H1 (cell line): ENCODE results near the gene TRAF3. TPM values are rescaled to one million over a fixed set of nuclear protein-coding genes. Genes with fewer than 3 reads are reported as not detected.

Source experiments
- KDM5A ChIP-seq: fragments of 200-600 bp; IDR thresholded peaks from 2 replicates; pipeline ENCODE4 v1.7.1; 2012; ENCODE audit warnings: mild to moderate bottlenecking, low read length, inconsistent platforms, mixed read lengths
- POU5F1 ChIP-seq: IDR thresholded peaks from 2 replicates; pipeline ENCODE4 v1.6.1; 2011; ENCODE audit warnings: low read depth, mild to moderate bottlenecking, low read length, moderate library complexity
- SP1 ChIP-seq: IDR thresholded peaks from 2 replicates; pipeline ENCODE4 v1.6.1; 2011; ENCODE audit warnings: low read depth, low read length
- polyA plus RNA-seq, 7 experiments: library from polyadenylated mRNA; depleted of rRNA in 3 of 7; stranded (reverse) in 5 of 7; unstranded in 2 of 7; fragments of >200 nt in 5 of 7; fragments of 200-250 nt in 2 of 7; gene quantifications; 1 replicate in 5 of 7; 2 replicates in 1 of 7; 4 replicates in 1 of 7; pipeline versions ENCODE4 v1.2.1 to v1.2.3, GENCODE V29; 2011 to 2013; ENCODE audit warnings: missing spikeins in 2 of 7, mixed read lengths in 2 of 7
- total RNA-seq: library from RNA; stranded (reverse); fragmentation: NEBNext Ultra II Directional; extraction: Animal tissue kit (Norgen Biotek cat#: 25700); gene quantifications from 2 replicates; pipeline ENCODE4 v1.2.1, GENCODE V29; 2021

Gene TRAF3
- total and polyA plus RNA-seq, 2 of the 8 experiments (the other 6 are each of a cell fraction or from before 2014, with no cell fraction given), result 5.8 to 12.1 TPM

DNA sequence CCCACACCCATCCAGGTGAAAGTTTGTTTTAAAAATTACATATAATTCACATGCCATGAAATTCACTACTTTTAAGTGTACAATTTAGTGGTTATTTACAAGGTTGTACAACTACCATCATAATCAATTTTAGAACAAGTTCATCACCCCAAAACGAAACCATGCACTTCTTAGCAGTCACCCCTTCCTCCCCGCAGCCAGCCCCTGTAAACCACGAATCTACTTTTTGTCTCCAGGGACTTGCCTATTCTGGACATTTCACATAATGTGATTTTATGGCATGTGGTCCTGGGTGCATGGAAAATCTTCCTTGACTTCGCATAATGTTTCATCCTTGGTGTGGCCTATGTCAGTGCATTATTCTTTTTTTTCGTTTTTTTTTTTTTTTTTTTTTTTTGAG lies 19.2 kb upstream of the TRAF3 start (continued):
- TF ChIP-seq SP1, result no peak
- TF ChIP-seq POU5F1, result no peak
- no peak for TF ChIP-seq KDM5A
